Suprapubic skin (tissue), 4 donors: ENCODE data around the gene ISLR. TPM values are rescaled to one million over a fixed set of nuclear protein-coding genes. Genes with fewer than 3 reads are reported as not detected.

Source experiments
- DNase-seq, 2 donors: peaks; one replicate each; pipeline ENCODE4 v3.0.0-alpha.2; 2019; ENCODE audit warnings: low spot score in 2 of 2
- H3K27ac ChIP-seq: fragments of 200-600 bp; sonication (generic); one replicate; pipeline ENCODE4 v1.5.1; 2019
- H3K27me3 ChIP-seq: fragments of 200-600 bp; sonication (generic); one replicate; pipeline ENCODE4 v1.5.1; 2019
- H3K36me3 ChIP-seq: fragments of 200-600 bp; sonication (generic); one replicate; pipeline ENCODE4 v1.5.1; 2019
- H3K4me1 ChIP-seq: fragments of 200-600 bp; sonication (generic); one replicate; pipeline ENCODE4 v1.5.1; 2019
- H3K4me3 ChIP-seq: fragments of 200-600 bp; sonication (generic); one replicate; pipeline ENCODE4 v1.5.1; 2019; ENCODE audit warnings: mild to moderate bottlenecking
- H3K9me3 ChIP-seq: fragments of 200-600 bp; sonication (generic); one replicate; pipeline ENCODE4 v1.5.1; 2019
- CTCF ChIP-seq, 2 donors: fragments of 200-600 bp in 1 of 2; fragments of 450-650 bp in 1 of 2; sonication (generic) in 1 of 2; IDR thresholded peaks; one replicate each; pipeline ENCODE4 v1.5.1; 2016 to 2019; ENCODE audit warnings: antibody characterized with exemption in 2 of 2, mild to moderate bottlenecking in 1 of 2, moderate library complexity in 1 of 2
- EP300 ChIP-seq: sonication (generic); formaldehyde crosslinking; IDR thresholded peaks from one replicate; pipeline ENCODE4 v1.6.1; 2017; ENCODE audit warnings: antibody characterized with exemption
- POLR2A ChIP-seq, 2 donors: fragments of 450-650 bp; IDR thresholded peaks; one replicate each; pipeline ENCODE4 v1.6.1; 2017; ENCODE audit warnings: antibody characterized with exemption in 2 of 2, mild to moderate bottlenecking in 2 of 2, moderate library complexity in 2 of 2
- POLR2AphosphoS5 ChIP-seq, 3 donors: sonication (generic); formaldehyde crosslinking; IDR thresholded peaks; one replicate each; pipeline ENCODE4 v1.6.1; 2017; ENCODE audit warnings: antibody characterized with exemption in 3 of 3
- WGBS: methylation state at CpG from one replicate; pipeline ENCODE4 v1.1.5; 2018; 5-methylcytosine and 5-hydroxymethylcytosine counted together
- total RNA-seq, 4 donors: library from RNA; depleted of rRNA; stranded (reverse); fragments of >200 nt; gene quantifications; one replicate each; pipeline ENCODE4 v1.1.0, GENCODE V29; 2016

Gene ISLR
- total RNA-seq, 4 donors from 2014 or later: 11.5 to 41.1 (median 18.1) TPM

DNA sequence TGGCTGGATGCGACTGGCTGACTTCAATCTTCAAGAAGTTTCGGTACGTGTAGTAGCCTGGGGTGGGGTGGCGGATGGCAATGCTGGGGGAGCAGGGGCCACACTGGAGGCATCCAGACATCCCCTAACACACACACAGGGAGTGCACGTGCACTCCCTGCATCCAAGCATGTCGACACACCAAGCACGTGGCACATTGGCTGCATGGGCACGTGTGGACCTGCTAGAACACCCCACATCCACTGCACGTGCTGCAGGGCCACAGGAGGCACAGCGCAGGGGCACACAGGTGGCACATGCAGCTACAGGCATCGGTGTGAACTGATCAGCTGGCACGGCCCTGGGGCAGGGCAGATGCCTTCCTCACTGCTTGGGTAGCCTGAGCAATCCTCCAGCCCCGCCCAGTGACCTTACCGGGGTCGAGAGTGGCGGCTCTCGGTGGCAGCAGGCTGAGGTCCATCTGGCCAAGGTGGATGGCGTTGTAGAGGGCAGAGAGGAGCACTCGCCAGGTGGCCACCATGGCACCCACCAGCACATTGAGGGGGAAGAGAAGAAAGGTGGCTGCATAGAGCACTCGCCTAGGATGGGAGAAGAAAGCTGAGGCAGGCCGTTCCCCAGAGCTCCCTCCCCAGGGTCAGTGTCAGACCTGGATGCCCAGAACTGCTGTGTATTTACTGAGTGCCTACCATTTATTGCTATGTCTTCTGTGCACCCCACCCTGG lies 7.5 kb downstream of the ISLR start:
- DNase-seq: no peak
- WGBS: 89% methylated on average over 9 of the region's 21 CpGs
- TF ChIP-seq EP300: no peak
- TF ChIP-seq POLR2A (IDR thresholded peaks at IDR 0.05): no peak
- no peak for TF ChIP-seq POLR2AphosphoS5 (IDR thresholded peaks at IDR 0.05)
- TF ChIP-seq CTCF (IDR thresholded peaks at IDR 0.05): no peak
- no peaks in the 10 kb centered on the region for H3K9me3 ChIP-seq
- H3K27me3 ChIP-seq: peaks cover 2% of the 10 kb centered on the region
- H3K27ac ChIP-seq: no peak overlapping the region
- no peak overlapping the region for H3K4me3 ChIP-seq
- H3K4me1 ChIP-seq: peaks cover 50% of the 10 kb centered on the region
- no peaks in the 10 kb centered on the region for H3K36me3 ChIP-seq

DNA sequence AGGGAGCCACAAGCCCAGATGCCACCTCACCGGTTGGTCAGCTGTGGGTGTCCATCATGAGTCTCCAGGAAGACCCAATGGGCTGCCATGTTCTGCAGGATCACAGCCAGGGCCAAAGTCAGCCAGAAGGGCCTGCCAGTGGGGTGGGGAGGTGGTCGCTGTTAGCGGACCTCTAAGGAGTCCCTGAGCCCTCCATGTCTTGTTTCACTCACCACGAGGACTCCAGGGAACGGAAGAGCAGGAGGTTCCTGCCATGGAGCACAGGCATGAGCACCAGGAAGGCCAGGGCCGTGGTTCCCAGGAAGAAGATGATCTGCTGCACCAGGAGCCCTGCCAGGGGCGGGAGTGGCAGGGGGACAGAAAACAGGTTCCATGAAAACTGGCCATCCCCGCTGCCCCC lies 8.6 kb downstream of the ISLR start:
- DNase-seq: no peak
- H3K27ac ChIP-seq: no peak overlapping the region
- 92% methylated on average over 8 of the region's 8 CpGs for WGBS
- H3K9me3 ChIP-seq: no peaks in the 10 kb centered on the region
- no peak for TF ChIP-seq POLR2AphosphoS5 (IDR thresholded peaks at IDR 0.05)
- no peak for TF ChIP-seq POLR2A (IDR thresholded peaks at IDR 0.05)
- TF ChIP-seq CTCF (IDR thresholded peaks at IDR 0.05): no peak
- no peak for TF ChIP-seq EP300
- H3K4me1 ChIP-seq: peaks cover 39% of the 10 kb centered on the region
- H3K36me3 ChIP-seq: no peaks in the 10 kb centered on the region
- no peak overlapping the region for H3K4me3 ChIP-seq
- H3K27me3 ChIP-seq: no peaks in the 10 kb centered on the region

DNA sequence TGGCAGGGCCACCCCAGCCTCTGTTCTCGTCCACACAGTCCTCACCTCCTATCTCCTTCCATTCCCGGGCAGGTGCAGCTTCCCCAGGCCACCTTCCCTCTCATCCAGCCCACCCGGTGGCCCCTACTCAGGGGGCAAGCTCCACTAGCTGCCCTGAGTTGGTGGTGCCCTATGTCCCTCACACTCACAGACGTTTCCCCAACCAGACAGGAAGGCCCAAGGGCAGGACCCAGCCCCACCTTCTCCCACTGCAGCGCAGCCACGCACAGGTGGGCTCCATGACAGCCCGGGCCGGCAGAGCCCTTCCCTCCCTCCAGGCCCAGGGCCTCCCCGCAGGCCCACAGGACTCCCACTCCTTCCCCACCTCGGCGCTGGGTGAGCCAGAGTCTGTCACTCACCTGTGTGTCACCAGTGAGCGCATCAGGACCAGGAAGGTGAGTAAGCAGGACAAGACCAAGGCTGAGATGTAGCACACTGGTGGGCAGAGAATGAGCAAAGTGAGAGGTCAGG lies 11.1 kb downstream of the ISLR start:
- no peaks in the 10 kb centered on the region for H3K27me3 ChIP-seq

GRCh38 chr15:74185710-74186348 lies 12.3 kb downstream of the ISLR start:
- H3K27me3 ChIP-seq: no peaks in the 10 kb centered on the region
- no peak overlapping the region for H3K4me3 ChIP-seq
- no peaks in the 10 kb centered on the region for H3K9me3 ChIP-seq
- H3K36me3 ChIP-seq: no peaks in the 10 kb centered on the region
- no peak overlapping the region for H3K27ac ChIP-seq
- H3K4me1 ChIP-seq: peaks cover 3% of the 10 kb centered on the region
- no peak for DNase-seq
- 65% methylated on average over 5 of the region's 8 CpGs for whole genome bisulfite sequencing
- no peak for TF ChIP-seq POLR2A (IDR thresholded peaks at IDR 0.05)
- TF ChIP-seq CTCF (IDR thresholded peaks at IDR 0.05): no peak
- TF ChIP-seq POLR2AphosphoS5 (IDR thresholded peaks at IDR 0.05): no peak
- no peak for TF ChIP-seq EP300

More for the DNA sequence above, 11.1 kb downstream of the ISLR start:
- no peak for DNase-seq
- Histone ChIP-seq H3K4me1 (peaks cover 15% of the 10 kb centered on the region), H3K27ac (no peak overlapping the region), H3K36me3 (no peaks in the 10 kb centered on the region), H3K9me3 (no peaks in the 10 kb centered on the region), H3K4me3 (no peak overlapping the region)
- WGBS: 94% methylated on average over 3 of the region's 12 CpGs
- TF ChIP-seq POLR2AphosphoS5 (IDR thresholded peaks at IDR 0.05) (no peak), CTCF (IDR thresholded peaks at IDR 0.05) (no peak), EP300 (no peak), POLR2A (IDR thresholded peaks at IDR 0.05) (no peak)

DNA sequence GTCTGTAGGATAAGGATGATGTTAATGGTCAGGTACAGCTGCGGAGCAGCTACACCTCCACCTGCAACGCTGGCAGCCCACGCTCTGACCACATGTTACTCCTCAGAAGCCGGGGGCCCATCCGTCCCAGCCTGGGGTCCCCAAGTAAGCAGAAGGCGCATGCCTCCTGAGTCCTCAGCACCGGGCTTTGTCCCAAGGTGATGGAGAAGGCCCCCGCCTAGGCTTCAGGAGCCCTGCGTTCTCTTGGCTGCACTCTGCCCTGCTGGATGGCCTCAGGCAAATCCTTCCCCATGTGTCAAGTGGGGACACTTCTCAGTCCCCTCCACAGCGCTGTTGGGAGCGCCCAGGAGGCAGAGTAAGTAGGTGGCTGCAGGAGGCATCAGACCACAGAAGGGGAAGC lies 14.7 kb downstream of the ISLR start:
- 91% methylated on average over 7 of the region's 11 CpGs for WGBS
- Histone ChIP-seq H3K4me1 (no peaks in the 10 kb centered on the region), H3K36me3 (no peaks in the 10 kb centered on the region), H3K27me3 (no peaks in the 10 kb centered on the region), H3K9me3 (no peaks in the 10 kb centered on the region), H3K4me3 (no peak overlapping the region), H3K27ac (no peak overlapping the region)
- no peak for DNase-seq
- TF ChIP-seq POLR2AphosphoS5 (IDR thresholded peaks at IDR 0.05) (no peak), EP300 (no peak), POLR2A (IDR thresholded peaks at IDR 0.05) (no peak), CTCF (IDR thresholded peaks at IDR 0.05) (no peak)
